ENCODE data around the gene SLAMF7.
"Not testable (repeated sequence)": the region's sequence is repeated elsewhere in the genome, so short reads cannot be mapped to it uniquely, and the experiment has no call there.

The SLAMF7 gene

DNA sequence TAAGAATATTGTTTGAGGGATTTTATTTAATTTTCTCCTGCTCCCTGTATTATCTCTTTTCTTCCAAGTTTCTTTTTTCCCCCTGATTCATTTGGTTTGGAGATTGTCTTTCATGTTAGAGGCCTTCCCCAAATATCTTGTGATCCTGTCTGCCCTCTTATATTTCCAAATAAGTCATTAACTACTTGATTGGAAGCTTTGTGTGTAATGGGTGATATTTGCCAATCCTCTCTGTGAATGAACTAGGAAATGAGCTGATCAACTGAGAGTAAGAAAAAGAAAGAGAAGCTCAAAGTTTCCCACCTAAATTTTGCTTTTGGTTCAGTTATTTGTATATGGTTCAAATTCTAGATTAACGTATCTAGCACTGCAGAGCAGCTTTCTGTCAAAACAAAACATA, 33.3 kb downstream of the SLAMF7 start:
- in situ Hi-C loops (cut with MboI; ENCODE audit: low sequenced_read_pairs) = no loop called here

DNA sequence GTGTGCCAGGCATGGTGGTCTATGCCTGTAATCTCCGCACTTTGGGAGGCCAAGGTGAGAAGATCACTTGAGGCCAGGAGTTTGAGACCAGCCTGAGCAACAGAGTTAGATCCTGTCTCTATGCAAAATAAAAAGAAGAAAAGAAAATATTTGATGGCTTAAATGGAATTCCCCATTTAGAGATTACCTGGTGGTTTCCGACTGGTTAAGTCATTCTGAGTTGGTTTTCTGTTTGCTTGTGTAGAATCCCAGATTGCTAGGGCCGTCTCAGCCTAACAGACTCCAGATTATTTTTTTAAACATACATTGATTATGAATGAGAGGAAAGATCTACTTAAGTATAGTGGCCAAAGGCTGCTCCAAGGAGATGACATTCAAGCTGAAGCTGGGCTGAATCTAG, 34.0 kb downstream of the SLAMF7 start:
- in situ Hi-C loops (cut with MboI; ENCODE audit: low sequenced_read_pairs) = no loop called here

DNA sequence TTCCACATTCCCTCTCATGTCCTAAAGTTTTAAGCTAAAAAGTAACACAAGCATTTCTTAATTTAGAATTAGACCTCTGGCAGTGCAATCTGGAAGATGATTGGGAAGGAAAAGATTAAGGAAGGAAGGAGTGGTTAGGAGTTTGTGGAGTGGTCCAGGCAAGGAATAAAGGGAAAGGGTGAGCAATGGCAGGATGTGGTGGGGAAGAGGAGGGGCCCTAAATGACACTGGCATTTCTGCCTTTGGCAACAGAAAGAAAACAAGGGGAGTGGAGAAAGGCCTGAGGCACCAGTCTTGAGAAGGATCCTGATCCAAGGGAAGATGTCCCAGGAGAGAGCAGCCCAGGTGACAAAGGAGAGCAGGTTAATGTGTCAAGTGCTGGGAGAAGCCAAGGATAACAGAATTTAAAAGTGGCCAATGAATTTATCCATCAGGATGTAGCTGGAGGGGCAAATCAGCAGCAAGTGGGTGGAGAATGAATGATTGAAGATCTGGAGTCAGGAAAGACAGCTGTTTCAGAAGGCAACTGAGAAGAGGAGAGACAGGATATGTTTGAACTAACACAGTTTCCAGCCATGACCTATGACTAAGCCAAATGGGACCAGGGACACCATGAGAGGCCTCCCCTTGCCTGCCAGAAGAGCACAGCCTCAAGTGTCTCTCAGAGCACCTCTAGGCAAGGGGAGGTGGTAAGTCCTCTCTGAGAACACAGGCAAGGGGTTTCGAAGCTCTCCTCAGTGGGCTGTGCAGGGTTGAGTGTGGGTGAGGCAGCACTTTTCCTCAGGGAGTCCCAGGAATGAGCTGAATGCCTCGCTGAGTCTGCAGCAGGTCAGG, 36.1 kb downstream of the SLAMF7 start:
- in situ Hi-C loops (cut with MboI; ENCODE audit: low sequenced_read_pairs) = no loop called here

DNA sequence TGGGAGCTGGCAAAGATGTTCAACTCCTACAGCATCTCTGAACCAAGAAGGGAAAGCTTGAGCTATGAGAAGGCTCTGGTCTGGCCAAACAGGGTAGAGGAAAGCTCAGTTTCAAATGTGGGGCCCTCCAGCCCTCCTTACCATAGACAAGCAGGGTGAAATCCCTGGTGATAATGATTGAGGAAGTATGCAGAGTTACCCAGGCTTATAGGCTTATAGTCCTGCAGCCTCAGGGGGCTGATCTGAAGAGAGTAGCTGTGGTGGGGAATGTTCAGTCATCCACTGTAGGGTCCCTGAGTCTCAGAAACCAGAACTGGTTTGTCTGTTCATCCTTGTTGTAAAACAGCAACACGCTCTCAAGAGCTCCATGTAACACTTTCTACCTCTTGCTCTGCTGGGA, 37.1 kb downstream of the SLAMF7 start:
- in situ Hi-C loops (cut with MboI; ENCODE audit: low sequenced_read_pairs) = no loop called here

DNA sequence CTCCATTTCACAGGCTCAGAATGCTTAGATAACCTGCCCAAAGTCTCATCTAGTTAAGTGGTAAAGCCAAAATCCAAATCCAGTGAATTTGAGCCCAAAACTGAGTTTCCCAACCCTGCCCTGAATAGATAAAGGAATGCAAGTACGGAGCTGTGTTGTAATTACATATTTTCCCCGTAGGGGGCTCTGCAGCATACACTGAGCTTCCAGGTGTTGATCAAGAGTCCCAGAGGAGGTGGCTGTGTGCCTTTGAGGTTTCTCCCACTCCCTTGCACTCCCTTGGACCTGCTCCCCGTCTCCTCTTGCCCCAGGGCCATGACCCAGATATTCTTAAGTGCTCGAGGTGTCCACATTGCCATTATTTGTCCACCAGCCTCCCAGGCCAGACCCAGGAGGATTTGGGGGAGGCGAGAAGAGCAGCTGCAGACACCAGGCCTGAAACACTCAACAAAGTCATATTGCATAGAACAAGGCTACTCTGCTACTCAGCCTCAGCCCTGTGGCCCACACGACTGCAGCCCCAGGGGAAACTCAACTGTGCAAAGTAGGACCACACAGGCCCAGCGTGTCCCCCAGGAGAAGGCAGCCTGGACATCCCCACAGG, 38.5 kb downstream of the SLAMF7 start:
- in situ Hi-C loops (cut with MboI; ENCODE audit: low sequenced_read_pairs) = no loop called here

DNA sequence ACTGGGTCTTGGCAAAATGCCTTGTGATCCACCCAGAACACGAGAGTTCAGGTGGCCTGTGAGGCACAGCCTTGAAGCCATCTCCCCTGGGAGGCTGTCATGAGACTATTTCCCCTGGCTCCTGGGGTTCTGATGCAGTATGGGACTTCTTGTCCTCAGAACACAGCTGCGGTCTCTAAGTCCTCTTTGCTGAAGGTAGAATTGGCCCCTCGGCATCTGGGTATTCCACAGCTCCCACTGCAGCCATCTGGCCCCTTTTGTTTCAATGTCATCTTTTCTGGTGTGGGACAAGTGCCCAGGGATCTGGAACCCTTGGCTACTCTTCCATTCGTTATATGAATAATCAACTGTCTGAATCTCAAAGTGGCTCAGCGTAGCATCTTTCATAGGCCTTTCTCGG, 39.9 kb downstream of the SLAMF7 start:
- in situ Hi-C loops (cut with MboI; ENCODE audit: low sequenced_read_pairs) = no loop called here

DNA sequence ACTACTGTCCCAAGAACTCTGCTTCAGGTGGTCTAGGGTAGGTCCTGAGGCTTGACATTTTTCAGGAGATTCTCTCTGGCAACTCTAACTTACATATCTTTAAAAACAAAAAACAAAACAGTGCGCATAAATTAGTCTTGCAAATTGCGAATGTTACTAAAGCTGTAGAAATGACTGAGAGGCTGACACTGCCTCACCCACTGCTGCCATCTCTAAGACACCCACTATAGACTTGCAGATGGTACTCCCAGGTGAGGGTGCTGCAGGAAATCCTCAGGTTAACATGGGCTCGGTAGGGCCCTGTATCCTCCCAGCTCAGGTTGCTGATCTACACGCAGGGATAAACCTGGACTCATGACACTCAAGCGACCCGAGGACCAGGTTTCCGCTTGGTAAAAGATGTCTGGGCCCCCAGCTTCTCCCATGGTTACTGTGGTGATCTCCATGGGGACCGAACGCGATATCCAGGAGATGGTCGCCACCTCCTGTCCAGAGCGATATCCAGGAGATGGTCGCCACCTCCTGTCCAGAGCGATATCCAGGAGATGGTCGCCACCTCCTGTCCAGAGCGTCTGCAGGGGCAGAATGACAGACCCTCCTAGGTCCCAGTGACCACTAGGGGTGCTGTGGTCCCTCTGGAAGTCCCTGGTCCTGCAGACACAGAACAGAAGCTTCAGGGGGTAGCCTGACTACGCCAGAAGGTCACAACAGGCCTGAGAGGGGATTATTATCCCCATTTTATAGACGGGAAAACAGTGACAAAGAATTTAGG, 40.8 kb downstream of the SLAMF7 start:
- in situ Hi-C loops (cut with MboI; ENCODE audit: low sequenced_read_pairs) = no loop called here

DNA sequence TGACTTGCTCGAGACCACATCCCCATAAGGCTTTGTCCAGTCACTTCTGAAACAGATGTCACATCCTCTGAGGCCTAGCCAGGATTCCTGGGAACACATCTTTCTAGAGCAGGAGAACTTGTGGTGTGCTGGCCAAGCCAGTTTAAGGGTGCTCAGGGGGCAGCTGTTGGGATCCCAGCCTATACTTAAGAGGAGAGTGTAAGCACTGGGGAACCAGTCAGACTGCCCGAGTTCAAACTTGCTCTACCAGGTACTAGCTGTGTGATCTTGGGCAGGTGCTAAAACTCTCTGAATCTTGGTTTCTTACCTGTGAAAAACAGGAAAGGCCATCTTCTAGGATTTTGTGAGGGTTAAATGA, 41.3 kb downstream of the SLAMF7 start:
- in situ Hi-C loops (cut with MboI; ENCODE audit: low sequenced_read_pairs) = no loop called here

DNA sequence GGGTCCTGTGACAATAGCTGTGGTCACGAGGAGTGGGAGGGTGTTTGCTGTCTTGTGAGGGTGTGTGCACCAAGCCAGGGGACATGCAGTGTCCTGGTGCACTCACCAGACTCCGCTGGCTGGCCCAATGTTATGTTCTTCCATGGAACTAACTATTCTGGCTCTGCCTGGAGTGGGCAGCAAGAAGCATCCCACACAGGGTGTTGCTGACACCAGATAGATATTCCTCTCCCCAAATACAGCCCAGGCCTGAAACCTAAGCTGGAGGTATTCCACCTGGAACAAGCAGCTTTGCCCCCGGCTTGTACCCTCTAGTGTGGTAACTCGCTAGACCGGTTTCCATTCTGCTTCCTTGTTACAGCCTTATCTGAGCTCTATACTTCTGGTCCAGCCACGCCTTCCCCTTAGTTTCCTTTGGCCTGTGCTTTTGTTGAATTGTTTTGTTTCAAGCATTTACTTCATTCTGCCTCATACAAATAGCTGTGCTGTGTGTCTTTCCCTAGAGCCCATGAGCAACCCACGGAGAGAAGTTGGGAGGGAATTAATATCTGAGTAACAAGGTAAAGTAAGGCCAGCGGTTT, 42.2 kb downstream of the SLAMF7 start:
- in situ Hi-C loops (cut with MboI; ENCODE audit: low sequenced_read_pairs) = no loop called here

DNA sequence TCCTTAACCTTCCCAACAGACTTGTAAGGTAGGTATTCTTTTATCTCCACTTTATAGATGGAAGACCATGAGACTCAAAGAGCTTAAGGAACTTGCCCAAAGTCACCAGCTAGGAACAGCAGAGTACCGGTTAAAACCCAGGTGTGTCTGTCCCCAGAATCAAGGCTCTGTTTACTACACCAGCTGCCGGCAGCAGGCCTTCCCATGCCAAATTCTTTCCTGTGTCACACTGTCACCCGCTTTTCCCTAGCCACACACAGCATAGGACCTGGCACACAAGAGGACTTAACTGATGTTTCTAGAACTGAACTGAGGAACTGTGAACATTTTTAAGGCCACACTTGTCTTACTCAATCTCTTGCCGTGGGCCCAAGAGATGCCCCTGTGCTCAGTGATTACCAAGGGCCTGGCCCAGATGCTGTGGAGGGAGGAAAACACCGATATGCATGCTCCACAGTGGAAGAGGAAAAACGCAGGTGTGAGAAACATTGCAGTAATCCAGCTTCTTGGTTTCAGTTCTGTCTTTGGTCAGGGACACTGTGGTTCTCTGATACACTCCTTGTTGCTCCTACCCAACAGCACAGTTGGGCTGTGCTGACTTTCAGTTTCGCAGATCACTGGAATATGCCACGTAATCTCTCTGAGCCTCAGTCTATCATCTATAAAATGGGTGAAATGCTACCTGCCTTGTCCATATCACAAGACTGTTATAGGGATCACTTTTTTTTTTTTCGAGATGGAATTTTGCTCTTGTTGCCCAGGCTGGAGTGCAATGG, 43.1 kb downstream of the SLAMF7 start:
- in situ Hi-C loops (cut with MboI; ENCODE audit: low sequenced_read_pairs) = no loop called here

DNA sequence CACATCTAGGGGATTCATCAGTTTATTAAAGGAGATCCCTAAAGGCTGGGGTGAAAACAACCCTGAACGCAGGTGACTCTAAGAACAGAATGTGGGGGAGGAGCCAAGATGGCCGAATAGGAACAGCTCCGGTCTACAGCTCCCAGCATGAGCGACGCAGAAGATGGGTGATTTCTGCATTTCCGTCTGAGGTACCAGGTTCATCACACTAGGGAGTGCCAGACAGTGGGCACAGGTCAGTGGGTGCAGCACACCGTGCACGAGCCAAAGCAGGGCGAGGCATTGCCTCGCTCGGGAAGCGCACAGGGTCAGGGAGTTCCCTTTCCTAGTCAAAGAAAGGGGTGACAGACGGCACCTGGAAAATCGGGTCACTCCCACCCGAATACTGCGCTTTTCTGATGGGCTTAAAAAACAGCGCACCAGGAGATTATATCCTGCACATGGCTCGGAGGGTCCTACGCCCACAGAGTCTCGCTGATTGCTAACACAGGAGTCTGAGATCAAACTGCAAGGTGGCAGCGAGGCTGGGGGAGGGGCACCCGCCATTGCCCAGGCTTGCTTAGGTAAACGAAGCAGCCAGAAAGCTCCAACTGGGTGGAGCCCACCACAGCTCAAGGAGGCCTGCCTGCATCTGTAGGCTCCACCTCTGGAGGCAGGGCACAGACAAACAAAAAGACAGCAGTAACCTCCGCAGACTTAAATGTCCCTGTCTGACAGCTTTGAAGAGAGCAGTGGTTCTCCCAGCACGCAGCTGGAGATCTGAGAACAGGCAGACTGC, 44.1 kb downstream of the SLAMF7 start:
- in situ Hi-C loops (cut with MboI; ENCODE audit: low sequenced_read_pairs) = not testable (repeated sequence)

DNA sequence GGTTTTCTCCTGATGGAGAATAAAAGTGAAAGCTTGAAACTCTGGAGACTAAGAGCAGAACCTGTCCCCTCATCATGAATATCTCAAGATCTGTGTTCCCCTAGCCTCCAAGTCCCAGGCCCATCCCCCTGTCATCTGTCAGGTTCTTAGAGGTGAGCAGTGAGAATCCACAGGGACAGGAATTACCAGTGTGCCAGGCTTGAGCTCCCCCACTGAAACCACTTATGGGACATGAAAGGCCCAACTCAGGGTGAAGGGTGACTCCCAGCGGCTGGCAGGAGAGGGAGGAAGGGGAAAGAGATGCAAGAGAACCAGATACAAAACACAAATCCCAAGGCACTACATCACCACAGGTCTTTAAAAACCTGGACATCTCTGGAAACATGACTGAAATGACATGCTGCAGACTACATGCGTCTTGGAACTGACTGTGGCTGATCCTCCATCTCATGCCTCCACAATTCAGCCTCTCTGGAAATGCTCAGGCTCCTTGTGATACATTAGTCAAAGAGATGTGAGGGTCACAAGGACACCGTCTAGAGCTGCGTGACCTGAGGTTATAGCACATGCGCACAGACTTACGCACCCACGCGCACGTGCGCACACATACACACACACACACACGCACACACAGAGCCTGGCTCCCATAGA, 50.1 kb downstream of the SLAMF7 start:
- in situ Hi-C loops (cut with MboI; ENCODE audit: low sequenced_read_pairs) = no loop called here

DNA sequence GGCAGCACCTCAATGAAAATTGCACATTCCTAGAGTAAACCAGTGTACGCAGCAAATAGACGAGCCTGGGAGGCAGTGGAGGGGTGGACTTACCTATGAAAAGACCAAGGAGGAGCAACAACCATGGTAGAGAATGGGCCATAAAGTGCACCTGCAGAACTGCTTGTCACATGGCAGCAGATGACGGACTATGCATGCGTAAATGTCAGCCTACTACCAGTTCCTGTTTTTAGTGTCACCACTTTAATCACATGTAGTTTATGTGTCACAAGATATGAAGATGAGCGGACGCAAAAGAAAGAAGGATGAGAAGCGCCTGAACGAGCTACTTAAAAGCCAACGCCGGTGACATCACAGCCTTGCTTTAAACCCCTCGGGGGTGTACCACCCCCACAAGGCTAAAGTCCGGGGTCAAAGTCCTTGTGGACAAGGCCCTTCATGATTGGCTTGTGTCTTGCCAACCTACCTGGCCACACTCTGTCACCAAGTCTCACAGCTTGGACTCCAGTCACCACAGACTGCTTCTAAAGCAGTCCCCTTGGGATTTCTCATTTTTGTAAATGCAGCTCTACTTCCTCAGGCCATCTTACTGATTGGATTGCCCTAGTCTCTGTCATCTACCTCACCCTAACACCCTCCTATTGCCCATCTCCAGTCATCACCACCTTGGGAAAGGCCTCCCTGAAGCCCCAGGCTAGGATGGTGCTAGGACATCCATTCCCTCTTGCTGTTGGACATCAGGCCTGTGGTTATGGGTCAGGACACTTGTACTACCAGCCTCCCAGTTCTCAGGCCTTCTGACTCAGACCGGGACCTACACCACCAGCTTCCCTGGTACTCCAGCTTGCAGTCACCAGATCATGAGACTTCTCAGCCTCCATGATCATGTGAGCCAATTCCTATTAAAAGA, 50.9 kb downstream of the SLAMF7 start:
- in situ Hi-C loops (cut with MboI; ENCODE audit: low sequenced_read_pairs) = no loop called here

DNA sequence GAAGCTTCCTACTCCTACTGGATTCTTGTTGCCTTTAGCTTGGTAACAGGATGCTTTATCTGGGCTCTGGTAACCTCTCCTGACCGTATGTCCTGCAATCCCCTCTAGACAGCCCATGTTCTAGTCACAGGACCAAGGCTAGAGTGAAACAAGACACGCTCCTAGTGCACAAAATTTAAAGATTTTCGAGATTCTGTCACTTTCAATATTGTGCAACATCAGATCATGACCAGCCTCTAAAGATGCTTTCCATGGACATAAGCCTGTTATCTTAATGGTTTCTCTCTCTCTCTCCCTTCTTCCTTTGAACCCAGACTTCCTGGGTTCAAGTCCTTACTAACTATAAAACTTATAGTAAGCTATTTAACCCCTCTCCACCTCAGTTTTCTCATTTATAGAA, 55.3 kb downstream of the SLAMF7 start:
- in situ Hi-C loops (cut with MboI; ENCODE audit: low sequenced_read_pairs) = no loop called here

DNA sequence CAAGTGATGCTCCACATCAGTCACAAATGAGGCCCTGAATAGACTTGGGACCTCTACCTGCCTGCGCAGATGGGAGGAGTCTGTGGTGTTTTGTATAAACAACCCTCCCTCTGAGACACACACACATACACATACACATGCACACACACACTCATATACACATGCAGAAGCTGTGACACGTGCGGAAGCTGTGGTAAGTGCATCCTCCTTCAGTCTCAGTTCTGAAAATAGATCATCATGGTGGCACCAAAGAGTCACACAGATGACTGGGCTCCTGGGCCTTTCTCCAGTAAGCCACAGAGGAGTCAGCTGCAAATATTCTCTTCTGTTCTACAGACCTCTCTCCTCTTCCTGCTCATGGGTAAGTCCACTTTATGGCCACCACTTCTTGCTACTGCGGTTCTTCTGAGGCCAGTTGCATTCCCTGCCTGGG, 56.9 kb downstream of the SLAMF7 start, which contains the start of gene LY9:
Gene LY9, plus strand, starts transcription at position 224 of the 433 bp plus-strand sequence. Its CDS starts 14 bp downstream, at position 238.
- in situ Hi-C loops (cut with MboI; ENCODE audit: low sequenced_read_pairs) = no loop called here

DNA sequence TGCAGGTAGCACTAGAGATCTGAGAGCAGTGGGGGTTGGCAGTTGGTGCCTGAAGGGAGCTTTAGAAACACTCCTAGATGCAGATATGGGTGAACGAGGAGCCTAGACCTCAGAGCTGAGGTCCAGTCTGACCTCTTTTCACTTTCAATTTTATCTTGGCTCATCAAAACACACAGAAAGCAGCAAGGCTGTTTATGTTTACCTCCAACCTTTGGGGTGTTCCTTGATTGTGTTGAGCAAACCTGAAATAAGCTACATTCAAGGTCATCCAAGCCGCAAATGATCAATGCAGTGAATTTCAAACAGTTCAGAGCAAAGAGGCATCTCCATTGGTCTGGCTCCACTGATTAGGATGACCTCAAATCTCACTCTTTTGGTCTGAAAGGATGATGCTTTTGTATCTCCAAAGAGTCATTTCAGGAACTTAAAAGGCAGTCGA, 58.2 kb downstream of the SLAMF7 start:
- in situ Hi-C loops (cut with MboI; ENCODE audit: low sequenced_read_pairs) = no loop called here

DNA sequence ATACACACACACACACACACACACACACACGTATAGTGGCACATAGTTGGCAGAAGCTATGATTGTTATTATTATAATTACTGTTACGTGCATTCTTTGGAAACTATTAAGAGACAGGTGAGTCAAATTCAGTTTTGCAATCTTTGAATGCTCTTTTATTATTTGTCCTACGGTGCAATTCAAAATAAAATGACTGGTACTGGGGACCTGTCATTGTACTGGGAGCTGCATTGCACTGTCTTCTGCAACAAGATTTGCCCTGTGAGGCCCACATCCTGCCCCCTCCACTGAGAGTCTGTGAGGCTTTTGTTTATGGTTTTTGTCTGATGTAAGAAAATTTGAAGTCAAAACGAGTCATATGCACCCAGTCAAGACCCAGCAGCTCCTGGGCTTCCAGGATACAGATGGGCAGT, 58.8 kb downstream of the SLAMF7 start:
- in situ Hi-C loops (cut with MboI; ENCODE audit: low sequenced_read_pairs) = no loop called here

DNA sequence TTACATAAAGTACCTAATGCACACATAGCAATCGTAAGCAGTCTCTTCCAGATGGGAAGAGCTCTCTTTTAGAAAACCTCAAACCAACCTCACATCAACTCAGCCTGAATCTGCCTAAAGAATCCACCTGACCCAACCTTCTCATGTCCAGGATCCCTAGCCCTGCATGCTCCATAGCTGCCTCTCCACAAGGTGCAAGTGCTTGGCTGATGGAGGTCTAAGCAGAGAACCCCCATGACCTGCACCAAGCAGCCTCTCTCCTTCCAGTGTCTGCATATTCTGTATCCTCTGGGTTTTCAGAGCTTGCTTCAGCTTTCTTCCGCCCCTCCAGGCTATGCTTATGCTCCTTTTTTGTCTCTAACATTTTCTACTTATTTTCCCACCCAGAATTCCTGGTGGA, 59.4 kb downstream of the SLAMF7 start:
- in situ Hi-C loops (cut with MboI; ENCODE audit: low sequenced_read_pairs) = no loop called here

Measured in HL-60/S4 treated with retinoic acid at 250 ng/mL for 4 days and 3 days (cell line).